Ascending aorta (tissue), 2 donors: Measurements from ENCODE around the gene JUN. TPM values are rescaled to one million over a fixed set of nuclear protein-coding genes. Genes with fewer than 3 reads are reported as not detected.

Experiments used
- DNase-seq, 2 donors: peaks; one replicate each; pipeline ENCODE4 v3.0.0-alpha.2; 2019; ENCODE audit warnings: low spot score in 2 of 2
- H3K27ac ChIP-seq, 2 donors: fragments of 200-600 bp; sonication (generic); one replicate each; pipeline ENCODE4 v1.5.1; 2016 to 2017; ENCODE audit warnings: mild to moderate bottlenecking in 1 of 2
- H3K27me3 ChIP-seq: fragments of 200-600 bp; sonication (generic); one replicate; pipeline ENCODE4 v1.5.1; 2017
- H3K36me3 ChIP-seq, 2 donors: fragments of 200-600 bp; sonication (generic); one replicate each; pipeline ENCODE4 v1.5.1; 2016
- H3K4me1 ChIP-seq, 2 donors: fragments of 200-600 bp; sonication (generic); one replicate each; pipeline ENCODE4 v1.5.1; 2016 to 2017; ENCODE audit warnings: mild to moderate bottlenecking in 1 of 2
- H3K4me3 ChIP-seq, 2 donors: fragments of 200-600 bp; sonication (generic); one replicate each; pipeline ENCODE4 v1.5.1; 2016 to 2017; ENCODE audit warnings: mild to moderate bottlenecking in 1 of 2
- H3K9me3 ChIP-seq, 2 donors: fragments of 200-600 bp; sonication (generic); one replicate each; pipeline ENCODE4 v1.5.1; 2016
- CTCF ChIP-seq, 3 experiments: fragments of 200-600 bp in 2 of 3; fragments of 450-650 bp in 1 of 3; sonication (generic) in 2 of 3; IDR thresholded peaks; one replicate each; pipeline ENCODE4 v1.5.1; 2016 to 2019; ENCODE audit warnings: antibody characterized with exemption in 3 of 3, mild to moderate bottlenecking in 1 of 3, moderate library complexity in 1 of 3
- intact Hi-C: fragments of 100-400 bp; cut with DNase I; formaldehyde crosslinking; loops from one replicate; pipeline ENCODE4 v1.15.1; 2023
- total RNA-seq: library from RNA; depleted of rRNA; stranded (reverse); fragments of >200 nt; gene quantifications from one replicate; pipeline ENCODE4 v1.1.0, GENCODE V29; 2016

The JUN gene
- total RNA-seq, 1 donor from 2014 or later: 1,004 TPM

DNA sequence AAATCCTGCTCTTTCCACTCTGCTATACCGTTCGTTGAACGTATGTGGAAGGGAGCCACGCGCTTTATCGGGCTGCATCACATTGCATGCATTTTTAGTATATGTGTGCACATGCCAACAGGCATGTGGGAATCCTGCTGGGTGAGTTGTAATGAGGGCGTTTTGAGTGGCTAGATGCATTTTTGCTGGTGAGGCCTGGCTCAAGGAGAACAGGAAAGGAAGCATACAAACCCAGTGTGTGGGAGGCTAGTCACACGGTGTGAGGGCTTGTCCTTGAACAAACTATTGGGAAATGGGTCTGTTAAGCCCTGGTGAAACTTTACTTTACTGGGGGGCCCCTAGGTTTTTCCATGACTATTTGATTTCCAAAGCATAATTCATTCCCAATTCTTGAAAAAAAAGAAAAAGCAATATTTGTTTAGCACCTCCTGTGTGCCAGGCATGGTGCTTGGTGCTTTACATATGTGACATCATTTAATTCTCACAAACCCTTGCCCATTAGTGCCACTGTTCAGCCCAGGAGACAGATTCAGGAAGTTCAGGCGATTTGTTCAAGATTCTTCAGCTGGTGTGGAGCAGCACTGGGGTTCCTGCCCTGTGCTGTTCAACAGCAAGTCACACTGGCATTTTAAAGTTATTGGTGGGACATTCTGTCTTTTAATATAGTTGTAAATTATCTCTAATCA is 25.6 kb upstream of the JUN start:
- TF ChIP-seq CTCF (IDR thresholded peaks at IDR 0.05): no peak
- no peaks in the 10 kb centered on the region for H3K9me3 ChIP-seq
- DNase-seq: no peak
- H3K36me3 ChIP-seq: no peaks in the 10 kb centered on the region
- intact Hi-C loops: no loop called here
- no peaks in the 10 kb centered on the region for H3K4me1 ChIP-seq
- peak overlapping the region; percentile 26 to 44 for H3K27ac ChIP-seq
- H3K4me3 ChIP-seq: no peak overlapping the region
- H3K27me3 ChIP-seq: no peaks in the 10 kb centered on the region

DNA sequence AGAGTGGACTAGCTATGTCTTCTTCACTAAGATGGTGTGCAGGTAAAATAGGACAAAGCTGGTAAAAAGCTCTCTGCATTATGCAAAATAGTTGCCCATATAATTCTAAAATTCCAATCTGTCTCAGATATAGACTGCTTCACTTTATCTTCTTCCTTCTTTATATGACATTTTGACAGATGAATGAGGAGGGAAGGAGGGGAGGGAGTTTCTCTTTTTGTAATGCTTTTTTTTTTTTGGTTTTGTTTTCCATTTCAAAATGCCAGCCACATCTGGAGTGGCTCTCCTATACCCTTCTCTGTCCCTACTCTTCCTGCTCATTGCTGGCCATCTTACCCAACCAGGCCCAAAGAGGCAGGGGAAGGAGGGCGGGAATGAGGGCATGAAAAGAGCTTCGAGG is 24.2 kb upstream of the JUN start:
- DNase-seq: no peak
- Histone ChIP-seq H3K27me3 (no peaks in the 10 kb centered on the region), H3K4me3 (no peak overlapping the region), H3K27ac (no peak overlapping the region), H3K9me3 (no peaks in the 10 kb centered on the region), H3K36me3 (no peaks in the 10 kb centered on the region), H3K4me1 (no peaks in the 10 kb centered on the region)
- intact Hi-C loops: no loop called here
- TF ChIP-seq CTCF (IDR thresholded peaks at IDR 0.05): no peak

DNA sequence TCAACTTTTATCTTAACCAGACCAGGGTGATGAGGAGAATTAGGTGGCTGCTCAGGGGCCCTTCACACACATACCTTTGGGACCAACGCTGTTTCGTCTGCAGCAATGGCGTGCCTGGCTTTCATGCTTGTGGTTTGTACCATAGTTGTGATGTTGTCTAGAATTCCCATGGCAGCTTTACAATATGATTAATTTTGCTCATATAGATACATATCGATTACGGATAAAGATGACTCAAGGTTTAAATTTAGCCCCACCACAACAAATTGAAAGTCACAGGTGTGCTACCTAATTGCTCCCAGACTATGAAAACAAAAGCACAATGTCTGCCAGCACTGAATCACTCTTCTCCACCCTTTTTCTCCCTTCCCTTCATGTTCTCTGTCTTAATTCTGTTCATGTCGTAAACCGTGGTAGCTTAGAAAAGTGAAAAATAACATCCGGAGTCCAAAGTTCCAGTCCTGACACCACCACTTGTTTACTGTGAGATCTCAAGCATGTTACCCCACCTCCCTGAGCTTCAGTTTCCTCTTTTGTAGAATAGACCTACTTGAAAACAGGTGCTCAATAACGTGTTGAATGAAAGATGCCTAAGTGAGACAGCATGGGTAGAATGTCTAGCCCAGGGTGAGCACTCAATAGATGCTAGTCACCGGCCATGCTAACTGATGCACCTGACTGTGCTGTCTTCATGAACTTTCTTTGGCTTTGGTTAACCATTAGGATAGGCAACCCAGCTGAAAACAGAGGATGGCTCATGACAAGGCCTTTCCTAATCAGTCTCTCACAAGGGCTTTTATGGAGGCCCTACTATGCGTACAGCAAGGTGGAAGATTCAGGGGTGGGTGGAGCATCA is 22.1 kb upstream of the JUN start:
- Histone ChIP-seq H3K36me3 (no peaks in the 10 kb centered on the region), H3K27ac (no peak overlapping the region), H3K4me1 (no peaks in the 10 kb centered on the region), H3K9me3 (no peaks in the 10 kb centered on the region), H3K27me3 (no peaks in the 10 kb centered on the region), H3K4me3 (no peak overlapping the region)
- intact Hi-C loops: no loop called here
- TF ChIP-seq CTCF (IDR thresholded peaks at IDR 0.05): no peak
- DNase-seq: no peak

DNA sequence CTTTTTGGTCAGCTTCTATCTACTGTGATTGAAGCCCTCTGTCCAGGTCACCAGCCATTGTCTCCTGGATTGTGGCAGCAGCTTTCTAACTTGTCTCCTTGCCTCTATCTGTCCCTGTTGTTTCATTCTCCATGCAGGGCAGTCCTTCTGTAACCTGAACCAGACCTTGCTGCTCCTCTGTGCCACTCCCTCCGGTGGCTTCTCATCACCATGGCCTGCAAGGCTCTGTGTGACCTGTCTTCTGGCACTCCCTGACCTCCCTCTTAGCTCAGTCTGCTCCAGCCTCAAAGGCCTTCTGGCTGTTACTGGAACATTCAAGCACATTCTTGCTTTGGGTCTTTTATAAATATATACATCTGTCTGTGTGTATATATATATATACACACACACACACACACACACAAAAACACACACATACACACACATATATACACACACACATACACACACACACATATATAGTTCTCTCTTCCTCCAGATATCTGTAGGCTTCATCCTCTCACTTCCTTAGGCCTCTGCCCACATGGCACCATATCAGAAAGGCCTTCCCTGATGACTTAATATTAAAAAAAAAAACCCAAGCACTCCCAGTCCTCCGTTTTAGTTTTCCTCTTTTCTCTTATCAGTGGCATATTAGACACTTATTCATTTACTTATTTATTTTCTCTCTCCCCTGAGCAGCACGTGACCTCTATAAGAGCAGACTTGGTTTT is 21.2 kb upstream of the JUN start:
- Histone ChIP-seq H3K36me3 (no peaks in the 10 kb centered on the region), H3K27me3 (no peaks in the 10 kb centered on the region), H3K4me1 (no peaks in the 10 kb centered on the region), H3K4me3 (no peak overlapping the region), H3K9me3 (no peaks in the 10 kb centered on the region), H3K27ac (no peak overlapping the region)
- TF ChIP-seq CTCF (IDR thresholded peaks at IDR 0.05): no peak
- DNase-seq: no peak
- intact Hi-C loops: no loop called here

DNA sequence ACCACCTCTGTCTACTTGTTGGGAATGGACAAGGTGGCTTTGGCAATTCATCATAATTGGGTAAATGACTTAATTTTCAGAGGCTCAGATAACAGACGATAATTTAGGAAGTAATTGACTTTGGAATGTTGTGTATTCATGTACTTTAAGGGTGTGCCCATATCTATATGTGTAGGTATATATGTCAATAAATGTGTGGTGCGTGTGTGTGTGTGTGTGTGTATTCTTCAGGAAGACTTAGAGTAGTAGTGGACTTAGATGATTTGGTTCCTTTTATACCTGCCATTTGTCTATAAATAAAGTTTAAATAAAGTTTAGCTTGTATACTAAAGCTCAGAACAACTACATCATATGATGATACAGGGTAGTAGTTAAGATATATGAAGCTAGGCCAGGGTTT is 20.0 kb upstream of the JUN start:
- TF ChIP-seq CTCF (IDR thresholded peaks at IDR 0.05): no peak
- Histone ChIP-seq H3K36me3 (no peaks in the 10 kb centered on the region), H3K27ac (no peak overlapping the region), H3K4me1 (no peaks in the 10 kb centered on the region), H3K9me3 (no peaks in the 10 kb centered on the region), H3K27me3 (no peaks in the 10 kb centered on the region), H3K4me3 (no peak overlapping the region)
- DNase-seq: no peak
- intact Hi-C loops: no loop called here
